H1 (cell line): ENCODE measurements around the gene ATXN7. TPM values are rescaled to one million over a fixed set of nuclear protein-coding genes. Genes with fewer than 3 reads are reported as not detected.
A peak's percentile ranks its signal among the peaks of the same experiment; 100 is the strongest.

Experiments used
- CTCF ChIA-PET: fragments of 300-600 bp; sonication (Branson Sonifier 250); formaldehyde crosslinking; loops from one replicate; lab custom pipeline; 2021; ENCODE audit not compliant: partially characterized antibody; lab: Charles Lee
- POLR2A ChIA-PET: fragments of 300-600 bp; sonication (Branson Sonifier 250); formaldehyde crosslinking; loops from one replicate; lab custom pipeline; 2021; ENCODE audit warnings: inconsistent platforms; ENCODE audit not compliant: partially characterized antibody; lab: Charles Lee
- DNase-seq, 2 experiments: peaks; one replicate each; pipeline versions ENCODE4 v3.0.0 to v3.0.0-alpha.2; 2010 to 2022; ENCODE audit warnings: low spot score in 2 of 2, low read depth in 1 of 2, mixed read lengths in 1 of 2
- FAIRE-seq: peaks from 2 replicates; lab custom pipeline; 2011; peaks lifted over from hg19 to GRCh38; lab: Jason Lieb, UNC
- H2AFZ ChIP-seq: 2 replicates; pipeline ENCODE4 v1.8.1; 2012; ENCODE audit warnings: low read length, inconsistent platforms
- H2AK5ac ChIP-seq: 2 replicates; pipeline ENCODE4 v1.6.1; 2013; ENCODE audit warnings: low read depth, low read length
- H2BK120ac ChIP-seq: replicated peaks from 2 replicates; pipeline ENCODE3; 2013; ENCODE audit warnings: low read depth, low read length, inconsistent platforms
- H2BK12ac ChIP-seq: 2 replicates; pipeline ENCODE4 v1.6.1; 2013; ENCODE audit warnings: low read depth, low read length
- H2BK15ac ChIP-seq: 2 replicates; pipeline ENCODE4 v1.6.1; 2013; ENCODE audit warnings: low read length
- H2BK20ac ChIP-seq: 2 replicates; pipeline ENCODE4 v1.6.1; 2013; ENCODE audit warnings: low read length
- H2BK5ac ChIP-seq: 2 replicates; pipeline ENCODE4 v1.6.1; 2013; ENCODE audit warnings: low read depth, low read length
- H3K14ac ChIP-seq: 2 replicates; pipeline ENCODE4 v1.6.1; 2013; ENCODE audit warnings: inconsistent platforms; ENCODE audit not compliant: insufficient read length
- H3K18ac ChIP-seq: 2 replicates; pipeline ENCODE4 v1.6.1; 2013; ENCODE audit warnings: low read length; ENCODE audit errors: extremely low read depth
- H3K23ac ChIP-seq: 2 replicates; pipeline ENCODE4 v1.6.1; 2013; ENCODE audit warnings: inconsistent platforms; ENCODE audit not compliant: insufficient read length
- H3K23me2 ChIP-seq: 2 replicates; pipeline ENCODE4 v1.6.1; 2013; ENCODE audit warnings: low read depth, low read length
- H3K27ac ChIP-seq: 2 replicates; pipeline ENCODE4 v1.6.1; 2011; ENCODE audit warnings: low read depth, low read length, inconsistent platforms
- H3K27me3 ChIP-seq, 4 experiments: replicated peaks in 1 of 4; 1 replicate in 1 of 4; 2 replicates in 3 of 4; pipeline versions ENCODE4 v1.6.1 to v1.8.1; 2011 to 2013; ENCODE audit warnings: low read length in 3 of 4, mild to moderate bottlenecking in 3 of 4, inconsistent platforms in 2 of 4, mixed read lengths in 2 of 4, moderate library complexity in 1 of 4; ENCODE audit not compliant: control insufficient read depth in 3 of 4, insufficient read depth in 3 of 4; ENCODE audit errors: extremely low read depth in 1 of 4
- H3K36me3 ChIP-seq, 4 experiments: 2 replicates each; pipeline versions ENCODE4 v1.6.1 to v1.8.1; 2011 to 2013; ENCODE audit warnings: mild to moderate bottlenecking in 4 of 4, low read length in 3 of 4, moderate library complexity in 2 of 4, control low read depth in 1 of 4, inconsistent platforms in 1 of 4; ENCODE audit not compliant: insufficient read depth in 4 of 4, control insufficient read depth in 2 of 4
- H3K4ac ChIP-seq: replicated peaks from 2 replicates; pipeline ENCODE3; 2013; ENCODE audit warnings: low read length, low read depth, mixed read lengths, inconsistent platforms; ENCODE audit not compliant: insufficient read length
- H3K4me1 ChIP-seq, 4 experiments: replicated peaks in 1 of 4; 1 replicate in 1 of 4; 2 replicates in 3 of 4; pipeline versions ENCODE4 v1.6.1 to v1.8.1; 2011 to 2013; ENCODE audit warnings: low read length in 3 of 4, inconsistent platforms in 2 of 4, mixed read lengths in 1 of 4; ENCODE audit not compliant: insufficient read depth in 4 of 4, control insufficient read depth in 3 of 4
- H3K4me2 ChIP-seq, 2 experiments: 2 replicates each; pipeline versions ENCODE4 v1.6.1 to v1.8.1; 2011 to 2013; ENCODE audit warnings: low read depth in 2 of 2, low read length in 2 of 2, control low read depth in 1 of 2, inconsistent platforms in 1 of 2, mild to moderate bottlenecking in 1 of 2; ENCODE audit not compliant: insufficient read depth in 1 of 2
- H3K4me3 ChIP-seq, 4 experiments: fragments of 200-600, 300-600 bp in 1 of 4; sonication (generic), shearing (Covaris generic), sonication (Bioruptor Twin) in 1 of 4; 2 replicates each; pipeline versions ENCODE4 v1.5.1 to v1.8.1; 2011 to 2016; ENCODE audit warnings: low read length in 4 of 4, low read depth in 3 of 4, control low read depth in 2 of 4, inconsistent platforms in 2 of 4, mild to moderate bottlenecking in 2 of 4, mixed read lengths in 1 of 4, moderate library complexity in 1 of 4; ENCODE audit not compliant: insufficient read depth in 2 of 4; ENCODE audit errors: extremely low read depth in 1 of 4
- H3K56ac ChIP-seq: replicated peaks from 2 replicates; pipeline ENCODE3; 2013; ENCODE audit warnings: low read depth, mild to moderate bottlenecking, mixed read lengths, low read length, inconsistent platforms; ENCODE audit not compliant: insufficient read length
- H3K79me1 ChIP-seq: 2 replicates; pipeline ENCODE4 v1.6.1; 2013; ENCODE audit warnings: low read depth, low read length, control low read depth
- H3K79me2 ChIP-seq, 2 experiments: 2 replicates each; pipeline versions ENCODE4 v1.6.1 to v1.8.1; 2012 to 2013; ENCODE audit warnings: low read length in 2 of 2, mild to moderate bottlenecking in 2 of 2, inconsistent platforms in 1 of 2; ENCODE audit not compliant: insufficient read depth in 2 of 2, control insufficient read depth in 1 of 2
- H3K9ac ChIP-seq, 4 experiments: replicated peaks in 1 of 4; 1 replicate in 1 of 4; 2 replicates in 3 of 4; pipeline versions ENCODE4 v1.6.1 to v1.8.1; 2011 to 2013; ENCODE audit warnings: low read depth in 3 of 4, low read length in 3 of 4, control low read depth in 2 of 4, mild to moderate bottlenecking in 2 of 4, moderate library complexity in 2 of 4, inconsistent platforms in 1 of 4; ENCODE audit errors: extremely low read depth in 1 of 4
- H3K9me3 ChIP-seq, 2 experiments: 2 replicates each; pipeline versions ENCODE4 v1.6.1 to v1.8.1; 2012 to 2013; ENCODE audit warnings: mild to moderate bottlenecking in 2 of 2, moderate library complexity in 2 of 2, control low read depth in 1 of 2, inconsistent platforms in 1 of 2, low read depth in 1 of 2, low read length in 1 of 2, mixed read lengths in 1 of 2; ENCODE audit not compliant: insufficient read depth in 2 of 2
- H4K20me1 ChIP-seq, 2 experiments: replicated peaks in 1 of 2; 2 replicates each; pipeline versions ENCODE3 to v1.8.1; 2011 to 2013; ENCODE audit warnings: inconsistent platforms in 2 of 2, low read length in 2 of 2, mild to moderate bottlenecking in 1 of 2; ENCODE audit not compliant: insufficient read depth in 2 of 2, control insufficient read depth in 1 of 2
- H4K5ac ChIP-seq: 2 replicates; pipeline ENCODE4 v1.6.1; 2013; ENCODE audit warnings: low read length, low read depth, mixed read lengths, inconsistent platforms; ENCODE audit not compliant: insufficient read length
- H4K8ac ChIP-seq: 2 replicates; pipeline ENCODE4 v1.8.0; 2013; ENCODE audit warnings: mild to moderate bottlenecking, moderate library complexity, low read length, inconsistent platforms; ENCODE audit not compliant: insufficient read depth; ENCODE audit errors: extremely low read depth
- H4K91ac ChIP-seq: replicated peaks from 2 replicates; pipeline ENCODE3; 2013; ENCODE audit warnings: low read length, mixed read lengths, inconsistent platforms; ENCODE audit not compliant: insufficient read length
- ASH2L ChIP-seq: fragments of 200-600, 300-600 bp; sonication (generic); IDR thresholded peaks from one replicate; pipeline ENCODE4 v1.7.1; 2017; ENCODE audit warnings: low read length
- EGR1 ChIP-seq: IDR thresholded peaks from 2 replicates; pipeline ENCODE4 v1.6.1; 2011; ENCODE audit warnings: low read depth, low read length, borderline replicate concordance
- FOSL1 ChIP-seq: IDR thresholded peaks from 2 replicates; pipeline ENCODE4 v1.6.1; 2011; ENCODE audit warnings: mild to moderate bottlenecking, low read depth, low read length, moderate library complexity; ENCODE audit not compliant: insufficient read depth
- MAFK ChIP-seq: IDR thresholded peaks from 2 replicates; pipeline ENCODE4 v1.6.1; 2012; ENCODE audit warnings: low read depth, mild to moderate bottlenecking, improper control_type of control experiment, low read length
- NANOG ChIP-seq: IDR thresholded peaks from 2 replicates; pipeline ENCODE4 v1.6.1; 2011; ENCODE audit warnings: low read length, low read depth, mild to moderate bottlenecking, inconsistent platforms; ENCODE audit not compliant: insufficient read depth, poor library complexity, severe bottlenecking
- RBBP5 ChIP-seq: IDR thresholded peaks from 2 replicates; pipeline ENCODE4 v1.7.1; 2012; ENCODE audit warnings: low read depth, mild to moderate bottlenecking, inconsistent platforms, low read length, moderate library complexity, borderline replicate concordance
- RFX5 ChIP-seq: IDR thresholded peaks from 2 replicates; pipeline ENCODE4 v1.6.1; 2011; ENCODE audit warnings: low read depth, low read length, improper control_type of control experiment, borderline replicate concordance
- RNF2 ChIP-seq: fragments of 200-900, 300-1000 bp; sonication (generic); IDR thresholded peaks from 2 replicates; pipeline ENCODE4 v1.7.1; 2016; ENCODE audit warnings: borderline replicate concordance, low read depth, mild to moderate bottlenecking, antibody characterized with exemption, low read length; ENCODE audit not compliant: poor library complexity, severe bottlenecking; ENCODE audit errors: missing control alignments
- SP1 ChIP-seq: IDR thresholded peaks from 2 replicates; pipeline ENCODE4 v1.6.1; 2011; ENCODE audit warnings: low read depth, low read length
- SRF ChIP-seq: IDR thresholded peaks from 2 replicates; pipeline ENCODE4 v1.6.1; 2011; ENCODE audit warnings: mild to moderate bottlenecking, low read depth, low read length, moderate library complexity
- SUZ12 ChIP-seq: fragments of 200-600 bp; sonication (generic); IDR thresholded peaks from 2 replicates; pipeline ENCODE4 v1.6.1; 2012; ENCODE audit warnings: mild to moderate bottlenecking, inconsistent platforms, low read length, moderate library complexity, mixed read lengths
- TAF1 ChIP-seq: IDR thresholded peaks from 2 replicates; pipeline ENCODE4 v1.6.1; 2011; ENCODE audit warnings: mild to moderate bottlenecking, low read depth, low read length
- TBP ChIP-seq: IDR thresholded peaks from 2 replicates; pipeline ENCODE4 v1.6.1; 2011; ENCODE audit warnings: low read depth, low read length, improper control_type of control experiment
- whole genome bisulfite sequencing, 2 experiments: shearing (Covaris generic) in 1 of 2; methylation state at CpG; one replicate each; pipeline versions ENCODE4 v1.1.6 to v1.1.7; 2013 to 2015; ENCODE audit warnings: low lambda C conversion rate in 2 of 2, mixed read lengths in 2 of 2, inconsistent platforms in 1 of 2, low coverage in 1 of 2, missing lambda C conversion rate in 1 of 2; ENCODE audit not compliant: insufficient replicate concordance in 2 of 2, insufficient coverage in 1 of 2, insufficient read length in 1 of 2; ENCODE audit errors: extremely low coverage in 1 of 2, missing lambda C conversion rate in 1 of 2; 5-methylcytosine and 5-hydroxymethylcytosine counted together
- polyA plus RNA-seq, 7 experiments: library from polyadenylated mRNA; depleted of rRNA in 3 of 7; stranded (reverse) in 5 of 7; unstranded in 2 of 7; fragments of >200 nt in 5 of 7; fragments of 200-250 nt in 2 of 7; gene quantifications; 1 replicate in 5 of 7; 2 replicates in 1 of 7; 4 replicates in 1 of 7; pipeline versions ENCODE4 v1.2.1 to v1.2.3, GENCODE V29; 2011 to 2013; ENCODE audit warnings: missing spikeins in 2 of 7, mixed read lengths in 2 of 7
- total RNA-seq: library from RNA; stranded (reverse); fragmentation: NEBNext Ultra II Directional; extraction: Animal tissue kit (Norgen Biotek cat#: 25700); gene quantifications from 2 replicates; pipeline ENCODE4 v1.2.1, GENCODE V29; 2021
- TF ChIP-seq, protein P1 (sequence below): IDR thresholded peaks from 2 replicates; pipeline ENCODE4 v1.6.1; 2012; ENCODE audit warnings: inconsistent platforms

The ATXN7 gene
- total and polyA plus RNA-seq, 2 of the 8 experiments (the other 6 are each of a cell fraction or from before 2014, with no cell fraction given), result 15.5 to 16.8 TPM

DNA sequence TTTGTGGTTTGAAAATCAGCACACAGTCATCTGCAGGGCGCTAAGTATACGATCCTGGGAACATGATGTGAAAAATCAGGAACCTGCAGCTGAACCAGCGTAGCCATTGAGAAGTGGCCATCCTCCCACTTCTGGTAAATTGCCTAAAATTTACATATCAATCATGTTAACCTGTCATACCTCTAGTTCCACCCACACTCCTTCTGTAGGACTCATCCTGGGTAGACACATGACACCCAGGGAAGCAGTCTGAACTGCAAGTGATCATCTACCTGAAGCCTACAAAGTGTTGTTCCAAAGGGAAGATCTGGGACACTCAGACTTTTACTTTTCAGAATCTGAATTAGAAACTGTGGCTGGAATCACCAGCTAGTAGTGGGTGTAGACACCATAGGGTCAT is 165.1 kb downstream of the ATXN7 start:
- ChIA-PET POLR2A (no interaction called here), CTCF (interaction anchor here (0.8 to 2.5 kb wide), 3 partner anchors 15 to 186 kb away, joined by 4 to 6 read pairs (median 5); no protein-coding TSS in a partner anchor)
- DNase-seq (no peak), FAIRE-seq (peak; percentile 19)
- Histone ChIP-seq H3K9me3 (no peaks in the 10 kb centered on the region), H3K14ac (no peak overlapping the region), H3K18ac (no peak overlapping the region), H2BK5ac (no peak overlapping the region), H2BK12ac (no peak overlapping the region), H2BK15ac (peak overlapping the region; percentile 49; the same call in 1 of the 2 replicates), H2BK120ac (no peak overlapping the region), H4K91ac (no peak overlapping the region), H3K79me2 (no peaks in the 10 kb centered on the region), H3K27ac (no peak overlapping the region), H3K36me3 (no peaks in the 10 kb centered on the region), H2AK5ac (no peak overlapping the region), H3K4me3 (no peak overlapping the region), H3K27me3 (no peaks in the 10 kb centered on the region), H3K4ac (no peak overlapping the region), H3K4me1 (peaks cover 0 to 7% (median 3%) of the 10 kb centered on the region in 4 experiments; a peak in 5 of 7 replicates), H4K5ac (no peak overlapping the region), H2AFZ (peak overlapping the region; percentile 81; the same call in 1 of the 2 replicates), H3K23me2 (no peaks in the 10 kb centered on the region), H3K79me1 (no peaks in the 10 kb centered on the region), H3K56ac (no peak overlapping the region), H3K23ac (no peak overlapping the region), H4K8ac (no peak overlapping the region), H2BK20ac (peak overlapping the region; percentile 94; the same call in 1 of the 2 replicates), H4K20me1 (no peaks in the 10 kb centered on the region), H3K4me2 (peak overlapping the region; percentile 7 to 25; a peak in 2 of 4 replicates), H3K9ac (no peak overlapping the region)
- 78% methylated on average over 3 of the region's 3 CpGs; no CpG with 5 or more reads in 1 of the 2 experiments for WGBS, 2 experiments
- TF ChIP-seq TBP, result no peak
- no peak for TF ChIP-seq SUZ12
- no peak for TF ChIP-seq ASH2L
- no peak for TF ChIP-seq RNF2
- no peak for TF ChIP-seq TAF1
- no peak for TF ChIP-seq SRF
- no peak for TF ChIP-seq RBBP5
- no peak for TF ChIP-seq NANOG
- TF ChIP-seq FOSL1, result no peak
- TF ChIP-seq RFX5, result no peak
- TF ChIP-seq EGR1, result no peak
- TF ChIP-seq, protein P1, sequence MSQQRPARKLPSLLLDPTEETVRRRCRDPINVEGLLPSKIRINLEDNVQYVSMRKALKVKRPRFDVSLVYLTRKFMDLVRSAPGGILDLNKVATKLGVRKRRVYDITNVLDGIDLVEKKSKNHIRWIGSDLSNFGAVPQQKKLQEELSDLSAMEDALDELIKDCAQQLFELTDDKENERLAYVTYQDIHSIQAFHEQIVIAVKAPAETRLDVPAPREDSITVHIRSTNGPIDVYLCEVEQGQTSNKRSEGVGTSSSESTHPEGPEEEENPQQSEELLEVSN, result no peak
- no peak for TF ChIP-seq SP1
- no peak for TF ChIP-seq MAFK
